ENCODE results near the gene CRABP2. TPM values are rescaled to one million over a fixed set of nuclear protein-coding genes. Genes with fewer than 3 reads are reported as not detected.

The CRABP2 gene
- total RNA-seq, 1 donor from 2014 or later, result 146 TPM

- TF ChIP-seq CTCF (IDR thresholded peaks at IDR 0.05), result no peak
- Mint-ChIP-seq H3K4me3 (ENCODE audit: unreplicated experiment) (no peak overlapping the region), H3K4me1 (ENCODE audit: unreplicated experiment) (peaks cover 11% of the 10 kb centered on the region), H3K9me3 (ENCODE audit: unreplicated experiment) (no peaks in the 10 kb centered on the region), H3K36me3 (ENCODE audit: unreplicated experiment) (no peaks in the 10 kb centered on the region), H3K27me3 (ENCODE audit: unreplicated experiment) (peaks cover 78% of the 10 kb centered on the region), H3K27ac (ENCODE audit: unreplicated experiment) (no peak overlapping the region)
- no peak for DNase-seq (ENCODE audit: extremely low spot score, unreplicated experiment)
Observed at GRCh38 chr1:156652992-156653355, 52.4 kb downstream of the CRABP2 start.

- no peak overlapping the region for H3K27ac Mint-ChIP-seq (ENCODE audit: unreplicated experiment)
- no peak for TF ChIP-seq CTCF (IDR thresholded peaks at IDR 0.05)
- no peak for DNase-seq (ENCODE audit: extremely low spot score, unreplicated experiment)
- H3K27me3 Mint-ChIP-seq (ENCODE audit: unreplicated experiment), result peaks cover 83% of the 10 kb centered on the region
- H3K36me3 Mint-ChIP-seq (ENCODE audit: unreplicated experiment), result no peaks in the 10 kb centered on the region
- no peak overlapping the region for H3K4me3 Mint-ChIP-seq (ENCODE audit: unreplicated experiment)
- no peaks in the 10 kb centered on the region for H3K9me3 Mint-ChIP-seq (ENCODE audit: unreplicated experiment)
- H3K4me1 Mint-ChIP-seq (ENCODE audit: unreplicated experiment), result peaks cover 8% of the 10 kb centered on the region
Observed at GRCh38 chr1:156652131-156652991, 53.0 kb downstream of the CRABP2 start.

Other genes starting within 250 kb of the CRABP2 start
- gene MEF2D, start 204.8 kb downstream of the CRABP2 start, total RNA-seq, result 33.8 and 45.8 TPM in 2 replicates
- 8.6 and 9.8 TPM in 2 replicates for gene IQGAP3, start 133.0 kb downstream of the CRABP2 start, total RNA-seq
- not detected in 2 replicates for gene TTC24, start 125.9 kb downstream of the CRABP2 start, total RNA-seq
- 59.2 and 63.4 TPM in 2 replicates for gene NAXE, start 113.8 kb downstream of the CRABP2 start, total RNA-seq
- 17.2 and 20.6 TPM in 2 replicates for gene GPATCH4, start 104.1 kb downstream of the CRABP2 start, total RNA-seq
- 0.35 TPM in 1 of 2 replicates, not detected in the other for gene HAPLN2, start 86.2 kb downstream of the CRABP2 start, total RNA-seq
- gene BCAN, start 63.5 kb downstream of the CRABP2 start, total RNA-seq, result 0.29 and 0.43 TPM in 2 replicates
- 24.2 and 26.5 TPM in 2 replicates for gene NES, start 28.2 kb downstream of the CRABP2 start, total RNA-seq
- 21.3 and 24.1 TPM in 2 replicates for gene METTL25B, start 22.9 kb upstream of the CRABP2 start, total RNA-seq
- 33.0 and 37.7 TPM in 2 replicates for gene ISG20L2, start 23.2 kb upstream of the CRABP2 start, total RNA-seq
- 52.6 and 55.8 TPM in 2 replicates for gene MRPL24, start 35.5 kb upstream of the CRABP2 start, total RNA-seq
- 213 and 219 TPM in 2 replicates for gene HDGF, start 46.1 kb upstream of the CRABP2 start, total RNA-seq
- 71.1 and 85.4 TPM in 2 replicates for gene PRCC, start 62.0 kb upstream of the CRABP2 start, total RNA-seq
- not detected in 2 replicates for gene SH2D2A, start 111.3 kb upstream of the CRABP2 start, total RNA-seq
- 0.08 and 0.21 TPM in 2 replicates for gene INSRR, start 153.5 kb upstream of the CRABP2 start, total RNA-seq
- gene NTRK1, start 155.3 kb upstream of the CRABP2 start, total RNA-seq, result not detected in 2 replicates
- 27.4 and 28.2 TPM in 2 replicates for gene PEAR1, start 188.1 kb upstream of the CRABP2 start, total RNA-seq
- 0.18 and 0.35 TPM in 2 replicates for gene LRRC71, start 215.0 kb upstream of the CRABP2 start, total RNA-seq